ENCODE data around the gene WFDC2. TPM values are rescaled to one million over a fixed set of nuclear protein-coding genes. Genes with fewer than 3 reads are reported as not detected.
A peak's percentile ranks its signal among the peaks of the same experiment; 100 is the strongest.
"Not testable (repeated sequence)": the region's sequence is repeated elsewhere in the genome, so short reads cannot be mapped to it uniquely, and the experiment has no call there.

Gene WFDC2
- total and polyA plus RNA-seq, 2 donors: 430 TPM; not detected in 1

- H3K4me1 ChIP-seq (ENCODE audit: insufficient read depth): no peaks in the 10 kb centered on the region
- 87% methylated on average over 6 of the region's 6 CpGs for WGBS
- H3K36me3 ChIP-seq (ENCODE audit: insufficient read depth): no peaks in the 10 kb centered on the region
- no peak for DNase-seq (ENCODE audit: extremely low spot score)
- no peak overlapping the region for H3K4me3 ChIP-seq (ENCODE audit: low read depth, low read length)
- H3K27ac ChIP-seq (ENCODE audit: low read depth): no peak overlapping the region
Measured at GRCh38 chr20:45462711-45463509, 6.6 kb upstream of the WFDC2 start.

GRCh38 chr20:45463709-45464108, 5.8 kb upstream of the WFDC2 start:
- Histone ChIP-seq H3K36me3 (ENCODE audit: insufficient read depth) (no peaks in the 10 kb centered on the region), H3K27ac (ENCODE audit: low read depth) (no peak overlapping the region), H3K4me1 (ENCODE audit: insufficient read depth) (no peaks in the 10 kb centered on the region), H3K4me3 (ENCODE audit: low read depth, low read length) (no peak overlapping the region)
- no peak for DNase-seq (ENCODE audit: extremely low spot score)
- WGBS: 73% methylated on average over 4 of the region's 4 CpGs

DNA sequence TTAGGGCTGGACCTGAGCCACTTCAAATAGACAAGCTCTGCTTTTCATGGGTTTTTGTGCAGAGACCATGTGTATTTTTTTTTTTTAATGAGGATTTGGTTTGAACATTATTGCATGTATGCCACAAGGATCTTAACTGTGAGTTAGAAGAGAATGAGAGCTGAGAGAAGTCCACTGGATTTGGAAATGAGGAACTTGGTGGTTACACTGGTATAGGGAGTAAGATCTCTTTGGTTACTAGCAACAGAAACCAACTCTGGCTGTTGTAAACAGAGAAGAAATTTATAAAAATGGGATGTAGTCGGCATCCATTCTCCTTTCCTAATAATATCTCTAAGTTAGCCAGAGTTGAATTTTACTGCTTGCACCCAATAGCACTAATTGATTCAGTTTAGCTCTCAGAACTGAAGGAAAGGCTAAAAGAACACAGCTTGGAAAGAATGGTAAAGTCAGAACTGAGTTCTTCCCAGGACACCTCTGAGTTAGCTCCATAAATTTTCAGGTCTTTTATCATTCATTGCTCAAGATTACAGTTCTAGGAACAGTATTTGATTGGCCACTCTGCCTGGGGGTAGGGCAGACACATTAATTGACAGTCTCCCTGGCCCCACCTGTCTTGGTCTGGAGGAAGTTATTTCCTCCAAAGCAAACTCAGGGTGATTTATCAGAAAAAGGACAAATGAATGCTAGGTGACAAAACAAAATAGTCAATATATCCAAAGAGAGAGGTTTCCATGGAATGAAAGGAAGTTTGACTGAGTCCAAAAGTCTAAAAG, 3.9 kb upstream of the WFDC2 start:
- WGBS: 47% methylated on average over 1 of the region's 1 CpG
- Histone ChIP-seq H3K27ac (ENCODE audit: low read depth) (no peak overlapping the region), H3K4me1 (ENCODE audit: insufficient read depth) (no peaks in the 10 kb centered on the region), H3K4me3 (ENCODE audit: low read depth, low read length) (no peak overlapping the region), H3K36me3 (ENCODE audit: insufficient read depth) (no peaks in the 10 kb centered on the region)
- no peak for DNase-seq (ENCODE audit: extremely low spot score)

DNA sequence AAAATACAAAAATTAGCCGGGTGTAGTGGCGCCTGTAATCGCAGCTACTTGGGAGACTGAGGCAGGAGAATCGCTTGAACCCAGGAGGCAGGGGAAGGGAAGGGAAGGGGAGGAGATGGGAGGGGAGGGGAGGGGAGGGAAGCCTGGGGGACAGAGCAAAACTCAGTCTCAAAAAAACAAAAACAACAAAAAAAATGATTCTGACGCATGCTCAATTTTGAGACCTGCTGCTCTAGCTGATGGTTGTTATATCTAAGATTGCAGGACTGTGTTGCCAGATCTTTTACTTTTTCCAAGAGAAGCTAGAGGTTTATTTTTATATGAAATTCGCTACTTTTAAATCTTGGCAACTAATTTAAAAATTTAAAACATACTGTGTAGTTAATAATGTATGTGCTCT, 2.4 kb upstream of the WFDC2 start:
- Histone ChIP-seq H3K27ac (ENCODE audit: low read depth) (no peak overlapping the region), H3K36me3 (ENCODE audit: insufficient read depth) (no peaks in the 10 kb centered on the region), H3K4me1 (ENCODE audit: insufficient read depth) (no peaks in the 10 kb centered on the region), H3K4me3 (ENCODE audit: low read depth, low read length) (no peak overlapping the region)
- no peak for DNase-seq (ENCODE audit: extremely low spot score)
- 89% methylated on average over 6 of the region's 6 CpGs for WGBS

- Histone ChIP-seq H3K36me3 (ENCODE audit: insufficient read depth) (no peaks in the 10 kb centered on the region), H3K4me1 (ENCODE audit: insufficient read depth) (no peaks in the 10 kb centered on the region), H3K4me3 (ENCODE audit: low read depth, low read length) (no peak overlapping the region), H3K27ac (ENCODE audit: low read depth) (no peak overlapping the region)
- WGBS: 53% methylated on average over 3 of the region's 3 CpGs
- DNase-seq (ENCODE audit: extremely low spot score): no peak
Measured at GRCh38 chr20:45467861-45468260, 1.7 kb upstream of the WFDC2 start.

DNA sequence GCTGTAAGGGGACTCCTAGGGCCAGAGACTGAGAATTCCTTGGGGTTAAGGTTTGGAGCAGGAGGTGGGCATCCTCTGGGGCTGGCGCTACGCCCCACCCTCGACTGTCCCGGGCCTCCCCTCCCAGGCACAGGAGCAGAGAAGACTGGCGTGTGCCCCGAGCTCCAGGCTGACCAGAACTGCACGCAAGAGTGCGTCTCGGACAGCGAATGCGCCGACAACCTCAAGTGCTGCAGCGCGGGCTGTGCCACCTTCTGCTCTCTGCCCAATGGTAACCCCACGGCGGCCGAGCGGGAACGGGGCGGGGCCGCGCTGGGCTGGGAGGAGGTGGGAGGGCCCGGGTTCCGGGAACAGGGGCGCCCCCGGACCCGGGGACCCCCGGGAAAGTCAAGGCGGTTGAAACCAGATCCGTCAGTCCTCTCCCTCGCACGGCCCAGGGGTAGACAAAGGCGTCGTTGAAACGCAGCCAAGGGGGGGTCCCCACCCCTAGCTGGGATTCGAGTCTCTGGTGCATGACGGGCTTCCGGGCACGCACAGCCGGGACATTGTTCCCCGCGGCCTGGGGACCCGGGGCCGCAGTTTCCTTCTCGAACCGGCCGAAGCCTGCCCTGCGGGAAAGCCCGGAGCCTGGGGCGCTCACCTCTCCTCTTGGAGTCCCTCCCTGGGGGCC, 844 bp downstream of the WFDC2 start:
- peak overlapping the region; percentile 52 for H3K4me3 ChIP-seq (ENCODE audit: low read depth, low read length)
- H3K36me3 ChIP-seq (ENCODE audit: insufficient read depth): no peaks in the 10 kb centered on the region
- H3K27ac ChIP-seq (ENCODE audit: low read depth): peak overlapping the region; percentile 58
- WGBS: under 1% methylated on average over 50 of the region's 50 CpGs
- no peak for DNase-seq (ENCODE audit: extremely low spot score)
- H3K4me1 ChIP-seq (ENCODE audit: insufficient read depth): no peaks in the 10 kb centered on the region

DNA sequence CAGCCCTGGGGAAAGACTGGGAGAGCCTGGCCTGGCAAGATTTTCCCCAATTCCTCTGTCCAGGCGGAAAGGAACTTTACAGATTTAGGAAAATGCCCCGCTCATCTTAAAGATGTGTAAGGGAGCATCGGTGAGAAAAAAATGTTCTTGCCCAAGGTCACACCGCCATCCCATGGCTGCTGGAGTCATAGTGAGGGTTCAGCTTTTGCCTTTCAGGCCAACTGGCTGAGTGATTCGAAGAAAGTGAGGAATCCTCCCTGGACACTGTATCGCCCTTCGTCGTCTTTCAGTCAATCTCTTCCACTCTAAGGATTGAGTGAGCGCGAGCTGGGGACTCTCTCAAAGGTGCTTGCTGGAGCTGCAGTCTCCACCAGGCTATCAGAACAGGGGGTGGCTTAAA, 1.4 kb downstream of the WFDC2 start:
- Histone ChIP-seq H3K4me1 (ENCODE audit: insufficient read depth) (no peaks in the 10 kb centered on the region), H3K27ac (ENCODE audit: low read depth) (peak overlapping the region; percentile 58), H3K36me3 (ENCODE audit: insufficient read depth) (no peaks in the 10 kb centered on the region), H3K4me3 (ENCODE audit: low read depth, low read length) (peak overlapping the region; percentile 52)
- DNase-seq (ENCODE audit: extremely low spot score): no peak
- WGBS: 22% methylated on average over 10 of the region's 10 CpGs

DNA sequence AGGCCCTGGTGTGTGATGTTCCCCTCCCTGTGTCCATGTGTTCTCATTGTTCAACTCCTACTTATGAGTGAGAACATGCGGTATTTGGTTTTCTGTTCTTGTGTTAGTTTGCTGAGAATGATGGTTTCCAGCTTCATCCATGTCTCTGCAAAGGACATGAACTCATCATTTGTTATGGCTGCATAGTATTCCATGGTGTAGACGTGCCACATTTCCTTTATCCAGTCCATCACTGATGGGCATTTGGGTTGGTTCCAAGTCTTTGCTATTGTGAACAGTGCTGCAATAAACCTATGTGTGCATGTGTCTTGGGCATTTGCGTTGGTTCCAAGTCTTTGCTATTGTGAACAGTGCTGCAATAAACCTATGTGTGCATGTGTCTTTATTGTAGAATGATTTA, 2.7 kb downstream of the WFDC2 start:
- not testable (repeated sequence) for H3K27ac ChIP-seq (ENCODE audit: low read depth); H3K4me3 ChIP-seq (ENCODE audit: low read depth, low read length); H3K36me3 ChIP-seq (ENCODE audit: insufficient read depth); H3K4me1 ChIP-seq (ENCODE audit: insufficient read depth); DNase-seq (ENCODE audit: extremely low spot score)
- WGBS: 90% methylated on average over 3 of the region's 3 CpGs

- not testable (repeated sequence) for H3K4me1 ChIP-seq (ENCODE audit: insufficient read depth); H3K36me3 ChIP-seq (ENCODE audit: insufficient read depth); H3K27ac ChIP-seq (ENCODE audit: low read depth); H3K4me3 ChIP-seq (ENCODE audit: low read depth, low read length); DNase-seq (ENCODE audit: extremely low spot score)
- WGBS: 80% methylated on average over 7 of the region's 7 CpGs
Measured at GRCh38 chr20:45477530-45478148, 8.1 kb downstream of the WFDC2 start.

DNA sequence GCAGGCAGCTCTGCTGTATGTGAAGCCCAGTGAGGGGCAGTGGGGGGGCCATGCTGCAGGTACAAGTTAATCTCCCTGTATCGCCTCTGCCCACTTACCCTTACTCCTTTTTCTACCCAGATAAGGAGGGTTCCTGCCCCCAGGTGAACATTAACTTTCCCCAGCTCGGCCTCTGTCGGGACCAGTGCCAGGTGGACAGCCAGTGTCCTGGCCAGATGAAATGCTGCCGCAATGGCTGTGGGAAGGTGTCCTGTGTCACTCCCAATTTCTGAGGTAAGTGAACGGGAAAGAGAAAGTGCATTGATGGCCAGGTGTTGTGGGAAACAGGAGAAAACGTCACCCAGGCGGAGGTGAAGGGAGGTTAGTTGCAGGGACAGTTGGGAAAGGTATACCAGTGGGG, 10.3 kb downstream of the WFDC2 start:
- Histone ChIP-seq H3K4me3 (ENCODE audit: low read depth, low read length) (no peak overlapping the region), H3K36me3 (ENCODE audit: insufficient read depth) (no peaks in the 10 kb centered on the region), H3K4me1 (ENCODE audit: insufficient read depth) (no peaks in the 10 kb centered on the region), H3K27ac (ENCODE audit: low read depth) (no peak overlapping the region)
- no peak for DNase-seq (ENCODE audit: extremely low spot score)
- WGBS: 92% methylated on average over 7 of the region's 7 CpGs

DNA sequence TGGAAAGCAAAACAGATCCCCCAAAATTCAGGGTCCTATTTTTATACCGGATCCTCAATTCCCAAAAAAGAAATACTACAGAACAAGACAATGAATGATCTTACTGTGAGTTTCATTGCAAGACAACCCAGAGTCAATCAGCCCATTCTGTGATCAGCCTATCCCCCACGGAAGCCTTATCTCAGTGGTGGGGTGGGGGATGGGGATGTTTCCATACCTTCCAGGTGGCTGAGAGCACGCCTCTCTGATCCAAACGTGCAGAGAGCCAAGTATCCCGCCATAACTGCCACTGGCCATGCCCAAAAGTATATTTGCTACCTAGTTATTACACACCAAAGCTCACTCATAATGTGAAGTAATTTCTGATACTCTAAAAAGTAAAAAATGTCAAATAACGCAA, 15.1 kb downstream of the WFDC2 start:
- H3K36me3 ChIP-seq (ENCODE audit: insufficient read depth): no peaks in the 10 kb centered on the region
- WGBS: 41% methylated on average over 6 of the region's 6 CpGs

DNA sequence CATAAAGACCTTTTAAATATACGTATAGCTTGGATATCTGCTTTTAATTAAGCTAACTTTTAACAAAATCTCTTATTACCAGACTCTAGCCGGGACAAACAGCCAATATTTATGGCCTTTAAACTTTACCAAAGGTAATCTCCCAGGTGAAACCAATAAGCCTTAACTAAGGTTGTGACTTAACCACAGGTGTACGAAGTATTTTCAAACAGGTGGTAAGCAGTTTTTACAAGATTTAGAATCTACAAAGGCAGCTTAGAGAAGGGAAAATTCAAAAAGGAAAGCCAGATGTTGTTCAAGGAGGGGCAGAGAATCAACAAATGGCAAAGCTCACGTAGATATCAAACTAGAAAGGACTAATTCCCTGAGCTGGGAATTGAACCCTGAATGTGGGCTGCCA, 15.8 kb downstream of the WFDC2 start:
- Histone ChIP-seq H3K27ac (ENCODE audit: low read depth) (no peak overlapping the region), H3K4me3 (ENCODE audit: low read depth, low read length) (no peak overlapping the region), H3K36me3 (ENCODE audit: insufficient read depth) (no peaks in the 10 kb centered on the region), H3K4me1 (ENCODE audit: insufficient read depth) (no peaks in the 10 kb centered on the region)
- no peak for DNase-seq (ENCODE audit: extremely low spot score)
- WGBS: 56% methylated on average over 4 of the region's 4 CpGs

More for the DNA sequence above, 15.1 kb downstream of the WFDC2 start:
- Histone ChIP-seq H3K27ac (ENCODE audit: low read depth) (no peak overlapping the region), H3K4me1 (ENCODE audit: insufficient read depth) (no peaks in the 10 kb centered on the region), H3K4me3 (ENCODE audit: low read depth, low read length) (no peak overlapping the region)
- DNase-seq (ENCODE audit: extremely low spot score): no peak

GRCh38 chr20:45487231-45487635, 17.7 kb downstream of the WFDC2 start:
- no peaks in the 10 kb centered on the region for H3K4me1 ChIP-seq (ENCODE audit: insufficient read depth)
- 23% methylated on average over 20 of the region's 20 CpGs for WGBS
- no peak for DNase-seq (ENCODE audit: extremely low spot score)
- no peak overlapping the region for H3K27ac ChIP-seq (ENCODE audit: low read depth)
- no peak overlapping the region for H3K4me3 ChIP-seq (ENCODE audit: low read depth, low read length)
- no peaks in the 10 kb centered on the region for H3K36me3 ChIP-seq (ENCODE audit: insufficient read depth)
